Measurements from ENCODE around the gene ADAMTS12.
"Not testable (repeated sequence)": the region's sequence is repeated elsewhere in the genome, so short reads cannot be mapped to it uniquely, and the experiment has no call there.

Gene ADAMTS12

DNA sequence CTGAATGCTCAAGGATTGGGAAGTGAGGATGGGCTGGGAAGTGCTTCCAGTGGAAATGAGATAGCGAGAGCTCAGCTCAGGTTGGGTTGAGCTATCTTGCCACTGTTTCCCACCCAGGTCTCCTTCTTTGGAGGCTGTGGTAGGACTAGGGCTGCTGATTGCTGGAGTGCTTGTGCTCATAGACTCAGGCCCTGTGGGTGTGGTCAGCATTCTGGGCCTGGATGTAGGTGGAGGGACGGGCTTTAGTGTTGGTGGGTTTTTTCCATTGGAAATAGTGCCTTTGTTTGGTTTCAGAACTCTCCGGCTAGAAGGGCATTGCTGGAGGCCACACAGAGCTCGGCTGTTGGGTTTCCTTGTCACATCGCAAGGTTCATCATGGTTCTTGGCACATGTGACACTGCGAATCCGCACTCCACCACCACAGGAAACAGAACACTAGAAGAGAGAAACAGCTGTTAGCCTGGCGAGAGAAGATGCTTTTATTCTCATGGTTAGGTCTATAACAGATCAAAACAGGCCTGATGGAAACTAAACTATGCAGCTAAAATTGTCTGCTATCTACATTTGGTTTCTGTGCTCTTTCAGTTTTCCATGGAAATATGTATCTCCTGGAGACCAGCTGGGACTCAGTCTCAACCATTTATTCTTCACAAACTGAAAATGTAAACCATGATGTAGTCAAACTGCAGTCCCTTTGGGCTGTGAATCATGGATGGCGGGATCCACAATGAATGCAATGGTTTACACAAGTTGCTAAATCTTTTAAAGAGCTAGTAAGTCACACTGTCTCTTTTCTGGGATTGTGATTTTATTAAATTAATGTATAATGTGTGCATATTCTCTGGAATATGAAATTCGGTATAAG, 314.8 kb downstream of the ADAMTS12 start:
- no peak for DNase-seq

DNA sequence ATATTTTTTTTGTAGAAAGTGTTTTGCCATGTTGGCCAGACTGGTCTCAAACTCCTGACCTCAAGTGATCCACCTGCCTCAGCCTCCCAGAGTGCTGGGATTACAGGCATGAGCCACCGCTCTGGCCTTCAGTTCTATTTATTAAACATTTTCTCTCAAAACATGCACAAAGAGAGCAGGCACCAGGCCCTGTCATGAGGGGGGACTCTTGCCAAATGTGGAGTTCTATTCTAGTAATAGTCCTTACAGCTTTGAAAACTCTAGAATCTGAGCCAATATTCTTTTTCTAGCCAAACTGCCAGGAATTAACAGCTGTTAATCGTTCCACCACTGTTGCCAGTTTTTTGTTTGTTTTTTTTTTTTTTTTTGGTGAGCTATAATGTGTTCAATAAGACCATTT, 326.5 kb downstream of the ADAMTS12 start:
- DNase-seq: no peak

GRCh38 chr5:33563983-33564908, 327.5 kb downstream of the ADAMTS12 start:
- DNase-seq: no peak

DNA sequence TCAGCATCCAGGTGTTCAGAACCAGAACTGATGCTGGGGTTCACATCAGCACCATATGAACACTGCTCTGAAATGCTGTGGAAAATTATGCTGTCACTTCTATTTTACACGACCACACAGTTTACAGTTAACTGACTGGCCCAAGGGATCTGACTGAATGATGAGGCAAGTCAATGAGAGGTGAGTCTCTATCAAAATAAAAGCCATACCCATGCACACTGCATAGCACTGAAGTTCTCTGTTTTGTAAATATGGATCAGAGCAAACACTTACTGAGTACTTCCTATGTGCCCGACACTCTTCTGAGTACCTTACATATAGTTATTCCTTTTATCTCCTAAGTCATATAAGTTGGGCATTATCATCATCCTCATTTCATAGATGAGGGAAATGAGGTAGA, 328.3 kb downstream of the ADAMTS12 start:
- DNase-seq: no peak

GRCh38 chr5:33558489-33558888, 333.3 kb downstream of the ADAMTS12 start:
- DNase-seq: no peak

DNA sequence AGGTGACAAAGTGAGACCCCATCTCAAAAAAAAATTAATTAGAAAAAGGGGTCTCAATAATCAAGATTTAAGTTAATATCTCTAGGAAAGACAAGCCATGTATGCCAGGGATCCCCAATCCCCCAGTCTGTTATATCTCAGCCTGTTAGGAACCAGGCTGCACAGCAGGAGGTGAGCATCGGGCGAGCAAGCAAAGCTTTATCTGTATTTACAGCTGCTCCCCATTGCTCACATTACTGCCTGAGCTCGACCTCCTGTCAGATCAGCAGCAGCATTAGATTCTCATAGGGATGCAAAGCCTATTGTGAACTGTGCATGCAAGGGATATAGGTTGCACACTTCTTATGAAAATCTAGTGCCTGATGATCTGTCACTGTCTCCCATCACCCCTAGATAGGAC, 334.2 kb downstream of the ADAMTS12 start:
- DNase-seq: no peak

DNA sequence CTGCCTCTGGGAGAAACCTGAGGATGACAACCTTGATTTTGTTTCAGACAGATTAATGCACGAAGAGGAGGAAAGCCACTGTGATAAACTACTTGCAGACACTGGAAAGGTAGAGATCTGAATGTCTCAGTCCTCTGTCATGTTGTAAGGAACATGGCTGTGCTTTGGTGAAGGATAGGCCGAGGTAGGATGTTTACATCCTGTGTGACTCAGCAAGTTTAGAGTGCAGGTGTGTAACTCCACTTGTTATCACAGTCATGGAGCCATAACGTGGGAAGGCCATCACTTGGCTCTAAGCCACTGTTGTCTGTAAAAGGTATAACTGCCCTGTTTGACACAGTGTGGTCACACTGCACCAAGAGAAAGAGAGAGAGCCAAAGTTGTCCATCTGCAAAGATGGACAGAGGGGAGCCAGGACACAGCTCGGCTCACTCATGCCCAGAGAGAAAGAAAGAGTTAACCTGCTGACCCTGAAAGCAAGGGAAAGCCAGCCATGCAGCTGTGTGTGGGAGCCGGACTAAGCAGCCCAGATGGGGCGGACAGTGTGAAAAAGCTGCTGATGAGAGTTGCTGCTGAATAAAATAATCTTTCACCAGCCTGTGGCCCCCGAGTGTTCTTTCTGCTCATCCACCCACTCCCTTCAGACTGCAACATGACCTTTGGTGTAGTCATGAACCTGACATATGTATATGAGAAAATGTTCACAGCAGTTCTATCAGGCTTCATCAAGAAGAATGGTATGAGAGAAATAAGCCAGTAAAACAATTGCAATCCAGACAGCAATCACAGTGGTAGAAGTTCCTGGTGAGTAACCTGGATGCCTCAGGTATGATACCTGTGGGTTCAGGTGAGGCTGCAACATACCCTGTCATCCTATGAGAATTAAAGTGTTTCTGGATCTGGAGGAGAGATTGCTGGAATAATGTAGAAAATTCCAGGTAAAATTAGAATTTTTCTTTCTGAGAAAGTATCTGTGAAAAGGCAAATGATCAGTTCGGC, 335.2 kb downstream of the ADAMTS12 start:
- no peak for DNase-seq

- no peak for DNase-seq
These were observed 341.7 kb downstream of the ADAMTS12 start for GRCh38 chr5:33549982-33550567.

GRCh38 chr5:33539790-33540189, 352.0 kb downstream of the ADAMTS12 start:
- not testable (repeated sequence) for DNase-seq

DNA sequence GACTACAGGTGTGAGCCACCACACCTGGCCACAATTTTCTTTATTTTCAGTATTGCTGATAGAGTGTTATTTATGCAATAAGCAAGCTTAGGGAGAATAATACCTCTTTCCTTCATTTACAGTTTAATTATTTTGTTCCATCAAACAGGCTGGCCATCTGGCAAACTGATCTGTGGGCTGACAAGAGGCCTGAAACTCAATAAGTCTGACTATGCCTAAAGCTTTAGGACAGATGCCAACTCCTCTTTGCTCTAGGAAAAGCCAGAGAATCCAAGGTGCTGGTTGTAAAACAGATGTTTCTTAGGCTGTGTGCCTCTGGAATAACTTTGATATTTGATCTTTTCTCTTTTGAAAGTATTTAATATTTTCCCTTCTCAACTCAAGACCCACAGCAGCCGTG, 352.6 kb downstream of the ADAMTS12 start:
- DNase-seq: no peak

GRCh38 chr5:33538201-33538600, 353.6 kb downstream of the ADAMTS12 start:
- no peak for DNase-seq

- DNase-seq: no peak
These were observed 354.6 kb downstream of the ADAMTS12 start for GRCh38 chr5:33537240-33537639.

- DNase-seq: no peak
These were observed 355.0 kb downstream of the ADAMTS12 start for GRCh38 chr5:33536802-33537201.

GRCh38 chr5:33531824-33532223, 360.0 kb downstream of the ADAMTS12 start:
- DNase-seq: no peak

- DNase-seq: no peak
These were observed 360.8 kb downstream of the ADAMTS12 start for GRCh38 chr5:33531037-33531298.

DNA sequence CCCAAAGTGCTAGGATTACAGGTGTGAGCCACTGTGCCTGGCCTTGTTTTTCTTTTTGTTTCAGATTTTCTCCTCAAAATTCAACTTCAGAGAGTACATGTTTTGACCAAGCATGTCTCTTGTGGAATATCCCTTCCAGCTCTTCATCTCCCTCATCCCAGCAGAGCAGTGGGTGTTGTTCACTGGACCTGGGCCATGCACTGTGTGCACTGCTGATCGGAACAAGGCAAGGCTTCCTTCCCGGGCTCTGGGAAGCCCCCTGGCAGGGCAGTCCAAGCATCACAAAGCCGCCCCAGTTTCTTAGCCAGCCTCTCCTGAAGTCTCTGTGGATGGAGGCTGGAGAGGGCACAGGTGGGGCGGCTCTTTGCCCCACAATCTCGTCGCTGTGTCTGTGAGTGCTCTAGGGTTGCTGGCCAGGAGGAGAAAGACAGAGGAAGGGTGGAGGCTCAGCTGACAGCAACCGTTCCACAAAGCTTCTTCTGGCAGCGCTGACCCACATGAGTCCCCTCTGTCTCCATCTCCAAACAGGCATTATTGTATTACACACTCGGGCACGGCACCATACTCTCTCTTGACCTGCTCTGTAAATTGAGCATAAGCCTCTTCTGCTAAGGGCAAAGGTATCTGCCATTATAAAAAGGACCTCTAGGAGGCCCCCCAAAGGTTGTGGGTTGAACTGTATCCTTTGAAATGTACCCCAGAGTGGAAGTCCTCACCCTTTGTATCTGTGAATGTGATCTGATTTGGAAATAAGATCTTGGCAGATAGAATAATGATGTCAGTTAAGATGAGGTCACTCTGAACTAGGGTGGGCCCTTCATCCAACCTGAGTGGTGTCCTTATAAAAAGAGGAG, 361.4 kb downstream of the ADAMTS12 start:
- no peak for DNase-seq

DNA sequence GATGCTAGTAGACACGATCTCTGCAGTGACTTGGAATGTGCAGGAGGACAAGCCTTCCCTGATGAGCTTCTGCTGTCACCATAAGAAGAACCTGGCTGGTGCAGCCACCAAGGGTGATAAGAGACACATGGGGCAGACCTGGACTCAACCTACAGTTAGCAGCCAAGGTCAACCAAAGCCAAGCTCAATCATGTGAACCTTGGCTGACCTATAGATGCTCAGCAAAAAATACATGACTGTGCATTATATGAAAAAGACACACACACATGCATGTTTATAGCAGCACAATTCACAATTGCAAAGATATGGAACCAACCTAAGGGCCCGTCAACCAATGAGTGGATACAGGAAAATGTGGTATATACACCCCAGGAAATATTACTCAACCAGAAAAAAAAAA, 364.1 kb downstream of the ADAMTS12 start:
- DNase-seq: no peak

- DNase-seq: no peak
These were observed 365.0 kb downstream of the ADAMTS12 start for GRCh38 chr5:33526755-33527154.

GRCh38 chr5:33524476-33524875, 367.3 kb downstream of the ADAMTS12 start:
- DNase-seq: no peak

GRCh38 chr5:33523208-33523771, 368.5 kb downstream of the ADAMTS12 start:
- DNase-seq: no peak

DNA sequence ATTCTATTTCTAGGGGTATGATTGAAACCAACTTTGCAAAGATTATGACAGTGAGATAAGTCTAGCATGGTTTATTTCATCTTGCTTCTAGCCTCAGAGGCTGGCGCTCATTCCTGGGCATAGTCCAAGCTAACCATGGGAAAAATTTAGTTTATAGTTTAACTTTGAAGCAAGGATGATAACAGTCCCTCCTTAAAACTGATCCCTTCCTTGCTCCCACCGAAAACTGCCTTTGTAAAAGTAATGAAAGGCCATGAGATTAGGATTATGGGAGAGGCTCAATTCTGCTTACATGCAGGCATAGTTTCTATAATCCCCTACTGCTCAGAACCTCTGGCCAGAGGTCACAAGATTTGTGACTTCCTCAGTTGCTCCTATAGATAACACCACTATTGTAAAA, 375.4 kb downstream of the ADAMTS12 start:
- no peak for DNase-seq

Measured in SIG-M5 (cell line).